Esophagus (tissue), 2 donors: Measurements from ENCODE around the gene NOD1. TPM values are rescaled to one million over a fixed set of nuclear protein-coding genes. Genes with fewer than 3 reads are reported as not detected.

ENCODE experiments used
- H3K27ac ChIP-seq, 2 donors: one replicate each; pipeline ENCODE4 v1.5.1; 2013; ENCODE audit warnings: low read depth in 2 of 2, mild to moderate bottlenecking in 2 of 2, inconsistent platforms in 1 of 2, low read length in 1 of 2, moderate library complexity in 1 of 2
- H3K27me3 ChIP-seq, 2 donors: one replicate each; pipeline ENCODE4 v1.6.1; 2013; ENCODE audit warnings: low read length in 2 of 2, control low read depth in 1 of 2, mild to moderate bottlenecking in 1 of 2; ENCODE audit not compliant: insufficient read depth in 2 of 2, control insufficient read depth in 1 of 2
- H3K36me3 ChIP-seq, 2 donors: one replicate each; pipeline ENCODE4 v1.6.1; 2013; ENCODE audit warnings: low read length in 1 of 2; ENCODE audit not compliant: control insufficient read depth in 2 of 2, insufficient read depth in 2 of 2
- H3K4me1 ChIP-seq, 2 donors: one replicate each; pipeline ENCODE4 v1.6.1; 2013; ENCODE audit warnings: low read length in 1 of 2; ENCODE audit not compliant: control insufficient read depth in 2 of 2, insufficient read depth in 2 of 2
- H3K4me3 ChIP-seq, 2 donors: one replicate each; pipeline ENCODE4 v1.5.1; 2013; ENCODE audit warnings: low read length in 2 of 2, mild to moderate bottlenecking in 2 of 2, low read depth in 1 of 2, moderate library complexity in 1 of 2
- H3K9me3 ChIP-seq, 2 donors: one replicate each; pipeline ENCODE4 v1.6.1; 2013; ENCODE audit warnings: mild to moderate bottlenecking in 2 of 2, low read depth in 1 of 2, low read length in 1 of 2, moderate library complexity in 1 of 2; ENCODE audit not compliant: control insufficient read depth in 2 of 2, insufficient read depth in 1 of 2
- WGBS, 2 donors: extraction: QIAGEN DNeasy Blood & Tissue Kit; methylation state at CpG; one replicate each; pipeline ENCODE4 v1.1.7; 2013; 5-methylcytosine and 5-hydroxymethylcytosine counted together
- polyA plus RNA-seq, 2 donors: library from polyadenylated mRNA; stranded (reverse); fragments of 200-250 nt; gene quantifications; one replicate each; pipeline ENCODE4 v1.2.3, GENCODE V29; 2013
- donor health status: healthy with polysubstance abuse.
- donor health status: Bipolar disorder and iron deficiency.

The NOD1 gene
- polyA plus RNA-seq, 2 donors: 5.0 to 6.1 TPM

GRCh38 chr7:30412782-30413504 lies 65.6 kb downstream of the NOD1 start:
- Histone ChIP-seq H3K9me3 (no peaks in the 10 kb centered on the region), H3K4me1 (no peaks in the 10 kb centered on the region), H3K27me3 (no peaks in the 10 kb centered on the region), H3K36me3 (no peaks in the 10 kb centered on the region), H3K27ac (peak overlapping the region in 1 of 2 donors; percentile 9), H3K4me3 (no peak overlapping the region)
- 53 to 55% methylated on average over 5 of the region's 5 CpGs for WGBS, 2 donors

GRCh38 chr7:30411897-30412296 lies 66.7 kb downstream of the NOD1 start:
- H3K27me3 ChIP-seq: no peaks in the 10 kb centered on the region
- H3K4me1 ChIP-seq: peaks cover 0 to 2% of the 10 kb centered on the region in 2 donors
- H3K9me3 ChIP-seq: no peaks in the 10 kb centered on the region
- no peaks in the 10 kb centered on the region for H3K36me3 ChIP-seq
- 70 to 73% methylated on average over 3 of the region's 3 CpGs for WGBS, 2 donors
- no peak overlapping the region for H3K4me3 ChIP-seq
- H3K27ac ChIP-seq: no peak overlapping the region

- WGBS, 2 donors: 87 to 93% methylated on average over 2 of the region's 2 CpGs
- Histone ChIP-seq H3K4me3 (no peak overlapping the region), H3K4me1 (peaks cover 0 to 2% of the 10 kb centered on the region in 2 donors), H3K27me3 (no peaks in the 10 kb centered on the region), H3K36me3 (no peaks in the 10 kb centered on the region), H3K27ac (no peak overlapping the region), H3K9me3 (no peaks in the 10 kb centered on the region)
Observed at GRCh38 chr7:30411173-30411572, 67.4 kb downstream of the NOD1 start.

GRCh38 chr7:30406664-30407425 lies 71.7 kb downstream of the NOD1 start:
- Histone ChIP-seq H3K27ac (peak overlapping the region; percentile 28 to 31), H3K4me3 (no peak overlapping the region), H3K9me3 (no peaks in the 10 kb centered on the region), H3K4me1 (peaks cover 0 to 4% of the 10 kb centered on the region in 2 donors), H3K27me3 (no peaks in the 10 kb centered on the region), H3K36me3 (no peaks in the 10 kb centered on the region)
- WGBS, 2 donors: 71 to 77% methylated on average over 13 of the region's 13 CpGs

GRCh38 chr7:30405179-30405578 lies 73.4 kb downstream of the NOD1 start:
- Histone ChIP-seq H3K4me1 (peaks cover 0 to 4% of the 10 kb centered on the region in 2 donors), H3K9me3 (no peaks in the 10 kb centered on the region), H3K36me3 (no peaks in the 10 kb centered on the region), H3K27me3 (no peaks in the 10 kb centered on the region), H3K4me3 (no peak overlapping the region), H3K27ac (no peak overlapping the region)
- 93 to 94% methylated on average over 2 of the region's 2 CpGs for WGBS, 2 donors

- WGBS, 2 donors: 55 to 82% methylated on average over 3 of the region's 3 CpGs
- peaks cover 0 to 4% of the 10 kb centered on the region in 2 donors for H3K4me1 ChIP-seq
- H3K27ac ChIP-seq: peak overlapping the region in 1 of 2 donors; percentile 49
- H3K4me3 ChIP-seq: no peak overlapping the region
- H3K9me3 ChIP-seq: no peaks in the 10 kb centered on the region
- no peaks in the 10 kb centered on the region for H3K27me3 ChIP-seq
- no peaks in the 10 kb centered on the region for H3K36me3 ChIP-seq
Observed at GRCh38 chr7:30403477-30403876, 75.1 kb downstream of the NOD1 start.

- H3K9me3 ChIP-seq: no peaks in the 10 kb centered on the region
- H3K27me3 ChIP-seq: no peaks in the 10 kb centered on the region
- H3K4me3 ChIP-seq: no peak overlapping the region
- WGBS, 2 donors: 82% methylated on average over 7 of the region's 7 CpGs
- H3K27ac ChIP-seq: no peak overlapping the region
- no peaks in the 10 kb centered on the region for H3K4me1 ChIP-seq
- H3K36me3 ChIP-seq: no peaks in the 10 kb centered on the region
Observed at GRCh38 chr7:30396389-30396788, 82.2 kb downstream of the NOD1 start.

- no peaks in the 10 kb centered on the region for H3K4me1 ChIP-seq
- no peak overlapping the region for H3K4me3 ChIP-seq
- H3K36me3 ChIP-seq: no peaks in the 10 kb centered on the region
- WGBS, 2 donors: 92 to 95% methylated on average over 4 of the region's 4 CpGs
- no peak overlapping the region for H3K27ac ChIP-seq
- no peaks in the 10 kb centered on the region for H3K27me3 ChIP-seq
- H3K9me3 ChIP-seq: no peaks in the 10 kb centered on the region
Observed at GRCh38 chr7:30395676-30396075, 82.9 kb downstream of the NOD1 start.

GRCh38 chr7:30391806-30392205 lies 86.8 kb downstream of the NOD1 start:
- no peak overlapping the region for H3K27ac ChIP-seq
- WGBS, 2 donors: 93% methylated on average over 6 of the region's 6 CpGs
- no peaks in the 10 kb centered on the region for H3K27me3 ChIP-seq

More at GRCh38 chr7:30391806-30392205, 86.8 kb downstream of the NOD1 start:
- Histone ChIP-seq H3K4me3 (no peak overlapping the region), H3K9me3 (no peaks in the 10 kb centered on the region), H3K36me3 (no peaks in the 10 kb centered on the region), H3K4me1 (no peaks in the 10 kb centered on the region)
